ENCODE measurements around the gene TOMM20. TPM values are rescaled to one million over a fixed set of nuclear protein-coding genes. Genes with fewer than 3 reads are reported as not detected.

Gene TOMM20
- total and polyA plus RNA-seq, 2 donors (not counting 1 experiment from before 2014, with no cell fraction given), result 85.5 to 111 TPM

DNA sequence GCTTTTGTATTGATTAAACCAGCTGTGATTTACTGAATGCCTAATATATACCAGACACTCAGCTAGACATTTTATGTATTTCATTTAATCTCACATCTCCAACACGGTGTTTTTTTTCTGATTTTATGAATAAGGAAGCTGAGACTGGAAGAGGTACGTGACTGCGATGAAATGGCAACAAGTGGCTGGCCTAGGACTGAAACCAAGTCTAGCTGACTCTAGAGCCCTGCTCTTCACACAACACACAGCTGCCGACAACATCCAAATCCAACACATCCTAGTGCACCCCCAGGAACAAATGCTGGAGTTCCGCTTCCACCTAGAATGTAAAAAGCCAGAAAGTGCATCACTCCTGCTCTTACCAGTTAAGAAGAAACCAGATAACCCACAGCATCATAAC is 10.7 kb upstream of the TOMM20 start:
- no peak overlapping the region for H3K4me3 ChIP-seq (replicated peaks in 1 of 4; ENCODE audit: control extremely low read depth in 1 of 4, insufficient read depth in 1 of 4, low read depth in 3 of 4, low read length in 4 of 4)
- no peaks in the 10 kb centered on the region for H3K4me1 ChIP-seq (ENCODE audit: control insufficient read depth, extremely low read depth, insufficient read depth, low read length)
- no peak overlapping the region for H3K9ac ChIP-seq (ENCODE audit: insufficient read depth, low read length)
- H3K27ac ChIP-seq (ENCODE audit: insufficient read depth, low read length), result no peak overlapping the region
- no peak for DNase-seq (ENCODE audit: low read depth in 2 of 2)
- no peaks in the 10 kb centered on the region for H3K79me2 ChIP-seq (ENCODE audit: control insufficient read depth, insufficient read depth, low read length)
- H3K4me2 ChIP-seq (ENCODE audit: extremely low read depth, insufficient read depth, low read length), result no peak overlapping the region
- no peaks in the 10 kb centered on the region for H3K9me3 ChIP-seq (ENCODE audit: control insufficient read depth, insufficient read depth, low read depth, low read length)
- H4K20me1 ChIP-seq (ENCODE audit: control insufficient read depth, extremely low read depth, insufficient read depth, low read length), result no peaks in the 10 kb centered on the region
- no peaks in the 10 kb centered on the region for H3K27me3 ChIP-seq (ENCODE audit: control insufficient read depth, insufficient read depth, low read length)
- peaks cover 17% of the 10 kb centered on the region for H3K36me3 ChIP-seq (ENCODE audit: control insufficient read depth, insufficient read depth, low read length)
- TF ChIP-seq, protein P1, sequence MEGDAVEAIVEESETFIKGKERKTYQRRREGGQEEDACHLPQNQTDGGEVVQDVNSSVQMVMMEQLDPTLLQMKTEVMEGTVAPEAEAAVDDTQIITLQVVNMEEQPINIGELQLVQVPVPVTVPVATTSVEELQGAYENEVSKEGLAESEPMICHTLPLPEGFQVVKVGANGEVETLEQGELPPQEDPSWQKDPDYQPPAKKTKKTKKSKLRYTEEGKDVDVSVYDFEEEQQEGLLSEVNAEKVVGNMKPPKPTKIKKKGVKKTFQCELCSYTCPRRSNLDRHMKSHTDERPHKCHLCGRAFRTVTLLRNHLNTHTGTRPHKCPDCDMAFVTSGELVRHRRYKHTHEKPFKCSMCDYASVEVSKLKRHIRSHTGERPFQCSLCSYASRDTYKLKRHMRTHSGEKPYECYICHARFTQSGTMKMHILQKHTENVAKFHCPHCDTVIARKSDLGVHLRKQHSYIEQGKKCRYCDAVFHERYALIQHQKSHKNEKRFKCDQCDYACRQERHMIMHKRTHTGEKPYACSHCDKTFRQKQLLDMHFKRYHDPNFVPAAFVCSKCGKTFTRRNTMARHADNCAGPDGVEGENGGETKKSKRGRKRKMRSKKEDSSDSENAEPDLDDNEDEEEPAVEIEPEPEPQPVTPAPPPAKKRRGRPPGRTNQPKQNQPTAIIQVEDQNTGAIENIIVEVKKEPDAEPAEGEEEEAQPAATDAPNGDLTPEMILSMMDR (conservative IDR thresholded peaks at IDR 0.05 in 1 of 2, IDR thresholded peaks at IDR 0.05 in 1 of 2; ENCODE audit: low read depth in 1 of 2, low read length in 2 of 2), result no peak
- TF ChIP-seq EZH2 (IDR thresholded peaks at IDR 0.05; ENCODE audit: low read length, missing control alignments), result no peak
- H2AFZ ChIP-seq (ENCODE audit: low read length), result no peak overlapping the region

DNA sequence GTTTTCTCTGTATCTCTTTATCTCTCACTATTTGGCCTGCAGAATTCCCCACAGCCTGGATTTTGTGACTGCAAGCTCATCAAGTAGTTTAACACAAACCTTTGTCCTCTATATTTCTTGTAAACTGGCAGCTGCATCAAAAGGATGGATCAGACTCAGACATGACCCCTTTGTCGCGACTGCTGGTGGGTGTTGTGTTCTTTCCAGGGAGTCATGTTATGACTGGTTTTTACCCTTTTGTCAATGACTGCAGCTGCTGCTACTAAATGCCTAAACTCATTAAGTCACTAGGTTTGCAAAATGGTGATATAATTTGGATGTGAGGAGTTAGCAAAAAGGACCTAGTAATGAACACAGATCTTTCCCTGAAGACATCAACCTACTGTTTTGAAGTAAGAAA is 10.2 kb upstream of the TOMM20 start:
- Histone ChIP-seq H3K27ac (ENCODE audit: insufficient read depth, low read length) (no peak overlapping the region), H3K79me2 (ENCODE audit: control insufficient read depth, insufficient read depth, low read length) (no peaks in the 10 kb centered on the region), H3K9ac (ENCODE audit: insufficient read depth, low read length) (no peak overlapping the region), H3K27me3 (ENCODE audit: control insufficient read depth, insufficient read depth, low read length) (no peaks in the 10 kb centered on the region), H4K20me1 (ENCODE audit: control insufficient read depth, extremely low read depth, insufficient read depth, low read length) (no peaks in the 10 kb centered on the region), H3K4me3 (replicated peaks in 1 of 4; ENCODE audit: control extremely low read depth in 1 of 4, insufficient read depth in 1 of 4, low read depth in 3 of 4, low read length in 4 of 4) (no peak overlapping the region), H3K4me1 (ENCODE audit: control insufficient read depth, extremely low read depth, insufficient read depth, low read length) (no peaks in the 10 kb centered on the region), H3K4me2 (ENCODE audit: extremely low read depth, insufficient read depth, low read length) (no peak overlapping the region), H3K36me3 (ENCODE audit: control insufficient read depth, insufficient read depth, low read length) (peaks cover 17% of the 10 kb centered on the region), H2AFZ (ENCODE audit: low read length) (no peak overlapping the region), H3K9me3 (ENCODE audit: control insufficient read depth, insufficient read depth, low read depth, low read length) (no peaks in the 10 kb centered on the region)
- TF ChIP-seq, protein P1 (conservative IDR thresholded peaks at IDR 0.05 in 1 of 2, IDR thresholded peaks at IDR 0.05 in 1 of 2; ENCODE audit: low read depth in 1 of 2, low read length in 2 of 2), result no peak
- TF ChIP-seq EZH2 (IDR thresholded peaks at IDR 0.05; ENCODE audit: low read length, missing control alignments), result no peak
- DNase-seq (ENCODE audit: low read depth in 2 of 2), result no peak

DNA sequence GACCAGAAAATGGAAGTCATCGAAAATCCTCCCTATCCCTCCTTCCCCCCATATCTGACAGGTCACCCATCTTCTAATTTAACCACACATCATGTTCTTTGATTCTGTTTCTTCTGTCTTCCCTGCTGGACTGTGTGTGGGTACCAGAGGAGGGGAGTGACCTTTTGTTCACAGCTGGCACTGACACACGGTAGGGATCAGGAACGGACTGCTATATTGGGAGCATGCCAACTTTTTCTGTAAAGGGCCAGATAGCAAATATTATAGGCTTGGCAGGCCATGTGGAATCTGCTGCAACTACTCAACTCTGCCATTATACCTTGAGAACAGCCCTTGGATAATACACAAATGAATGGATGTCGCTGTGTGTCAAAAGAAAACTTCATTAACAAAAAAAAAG is 7.5 kb upstream of the TOMM20 start:
- H3K36me3 ChIP-seq (ENCODE audit: control insufficient read depth, insufficient read depth, low read length), result peaks cover 21% of the 10 kb centered on the region
- H3K27ac ChIP-seq (ENCODE audit: insufficient read depth, low read length), result no peak overlapping the region
- TF ChIP-seq, protein P1 (conservative IDR thresholded peaks at IDR 0.05 in 1 of 2, IDR thresholded peaks at IDR 0.05 in 1 of 2; ENCODE audit: low read depth in 1 of 2, low read length in 2 of 2), result no peak
- no peak for TF ChIP-seq EZH2 (IDR thresholded peaks at IDR 0.05; ENCODE audit: low read length, missing control alignments)
- no peak overlapping the region for H3K4me2 ChIP-seq (ENCODE audit: extremely low read depth, insufficient read depth, low read length)
- H4K20me1 ChIP-seq (ENCODE audit: control insufficient read depth, extremely low read depth, insufficient read depth, low read length), result no peaks in the 10 kb centered on the region
- no peaks in the 10 kb centered on the region for H3K9me3 ChIP-seq (ENCODE audit: control insufficient read depth, insufficient read depth, low read depth, low read length)
- H3K4me3 ChIP-seq (replicated peaks in 1 of 4; ENCODE audit: control extremely low read depth in 1 of 4, insufficient read depth in 1 of 4, low read depth in 3 of 4, low read length in 4 of 4), result no peak overlapping the region
- H3K27me3 ChIP-seq (ENCODE audit: control insufficient read depth, insufficient read depth, low read length), result no peaks in the 10 kb centered on the region
- H3K9ac ChIP-seq (ENCODE audit: insufficient read depth, low read length), result no peak overlapping the region
- H3K79me2 ChIP-seq (ENCODE audit: control insufficient read depth, insufficient read depth, low read length), result no peaks in the 10 kb centered on the region
- no peak for DNase-seq (ENCODE audit: low read depth in 2 of 2)
- no peaks in the 10 kb centered on the region for H3K4me1 ChIP-seq (ENCODE audit: control insufficient read depth, extremely low read depth, insufficient read depth, low read length)
- no peak overlapping the region for H2AFZ ChIP-seq (ENCODE audit: low read length)
